Endometrial microvascular endothelial cells (primary cell): ENCODE results near the gene STAT1. TPM values are rescaled to one million over a fixed set of nuclear protein-coding genes. Genes with fewer than 3 reads are reported as not detected.

Experiments used
- in situ Hi-C: cut with HindIII; loops from 2 replicates; pipeline ENCODE4 v1.10.0; 2017; ENCODE audit warnings: low sequenced_read_pairs, low pct_unique_long_range_greater_than_20kb; ENCODE audit errors: inconsistent ontology term
- total RNA-seq: library from RNA; depleted of rRNA; stranded (reverse); fragments of >200 nt; gene quantifications from one replicate; pipeline ENCODE4 v1.2.3, GENCODE V29; 2015; ENCODE audit errors: inconsistent ontology term

The STAT1 gene
- total RNA-seq, 1 donor from 2014 or later = 65.8 TPM

DNA sequence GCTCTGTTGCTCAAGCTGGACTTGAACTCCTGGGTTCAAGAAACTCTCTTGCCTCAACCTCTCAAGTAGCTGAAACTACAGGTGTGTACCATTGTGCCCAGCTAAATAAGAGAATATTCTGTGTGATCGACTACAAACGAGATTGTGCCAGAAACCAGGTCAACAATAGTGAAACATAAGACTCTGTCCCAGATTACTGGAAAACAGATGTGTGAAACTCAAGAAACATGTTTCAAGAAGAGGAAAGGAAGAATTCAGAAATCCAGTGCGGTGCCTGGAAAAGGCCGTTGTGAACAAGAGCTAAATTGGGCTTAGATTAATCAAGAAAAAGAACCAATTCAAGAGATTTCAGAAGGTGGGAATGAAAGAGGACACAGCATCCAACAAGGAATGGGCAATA lies 23.4 kb upstream of the STAT1 start:
- in situ Hi-C loops = loop anchor here (25.0 kb wide), 1 partner anchor 475 kb away; no protein-coding TSS in a partner anchor

DNA sequence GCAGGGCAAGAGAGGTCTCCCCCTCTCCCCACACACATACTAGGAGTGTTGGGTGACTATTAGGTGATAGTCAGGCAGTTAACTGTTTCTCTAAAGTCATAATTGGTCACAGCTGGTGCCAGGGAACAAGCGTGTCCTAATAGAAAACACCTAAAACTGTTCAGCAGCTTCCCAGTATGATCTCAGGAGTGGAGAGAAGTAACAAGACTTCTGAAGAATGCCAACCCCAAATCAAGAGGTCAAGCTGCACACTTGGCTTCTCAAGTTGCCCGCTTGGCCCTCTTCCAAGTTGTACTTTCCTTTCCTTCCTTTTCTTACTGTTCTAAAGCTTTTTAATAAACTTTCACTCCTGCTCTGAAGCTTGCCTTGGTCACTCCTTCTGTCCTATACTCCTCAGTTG lies 22.4 kb upstream of the STAT1 start:
- in situ Hi-C loops = loop anchor here (25.0 kb wide), 1 partner anchor 476 kb away; no protein-coding TSS in a partner anchor

GRCh38 chr2:191032588-191033429 lies 18.8 kb upstream of the STAT1 start:
- in situ Hi-C loops = loop anchor here (25.0 kb wide), 1 partner anchor 479 kb away; no protein-coding TSS in a partner anchor

DNA sequence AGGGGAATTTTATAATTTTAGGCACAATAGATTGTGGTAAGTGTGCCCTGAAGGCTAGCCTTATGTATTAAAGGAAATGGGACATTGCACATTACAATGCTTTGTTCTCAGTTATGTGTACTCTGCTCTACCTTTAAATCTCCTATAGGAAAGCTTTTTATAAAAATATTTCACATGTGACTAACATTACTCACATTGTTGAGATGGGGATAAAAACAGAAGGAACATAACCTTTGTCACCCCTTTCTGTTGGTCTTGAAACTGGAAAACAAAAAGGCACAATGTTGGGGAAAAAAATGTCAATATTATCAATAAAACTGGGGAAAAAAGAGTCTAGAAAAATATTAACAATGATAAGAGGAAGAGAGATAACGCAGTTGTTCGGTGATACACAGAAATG lies 17.3 kb upstream of the STAT1 start:
- in situ Hi-C loops = loop anchor here (25.0 kb wide), 1 partner anchor 481 kb away; no protein-coding TSS in a partner anchor

GRCh38 chr2:191030521-191031154 lies 16.7 kb upstream of the STAT1 start:
- in situ Hi-C loops = loop anchor here (25.0 kb wide), 1 partner anchor 482 kb away; no protein-coding TSS in a partner anchor

DNA sequence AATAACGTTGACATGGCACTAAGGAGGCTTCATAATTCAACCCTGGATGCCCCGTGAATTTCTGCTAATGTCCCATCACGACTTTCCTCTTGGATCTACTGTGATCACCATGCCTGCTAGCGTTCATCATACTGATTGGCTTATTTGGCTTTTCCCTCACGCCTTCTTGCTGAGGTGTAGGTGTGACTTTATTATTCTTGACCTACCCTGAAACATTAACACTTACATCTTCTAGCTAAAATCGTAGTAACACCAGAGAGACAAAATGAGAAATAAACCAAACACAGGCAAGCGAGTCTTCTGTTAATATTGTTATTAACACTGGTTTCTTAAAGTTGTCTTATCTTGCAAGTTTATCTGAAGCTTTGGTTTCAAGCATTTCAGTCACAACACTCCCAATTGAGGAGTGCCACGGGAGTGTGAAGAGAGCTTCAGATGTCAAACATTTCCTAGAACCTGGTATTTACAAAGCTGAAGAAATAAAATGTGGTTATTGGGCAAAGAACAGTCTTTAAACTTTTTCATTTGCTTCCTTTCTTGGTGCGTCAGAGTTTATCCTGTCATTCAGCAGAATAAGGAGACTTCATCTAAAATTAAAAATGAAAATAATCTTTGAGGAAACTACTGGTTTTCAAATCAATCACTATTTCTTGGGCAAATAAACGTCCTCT lies 15.4 kb upstream of the STAT1 start:
- in situ Hi-C loops = loop anchor here (25.0 kb wide), 1 partner anchor 483 kb away; no protein-coding TSS in a partner anchor

DNA sequence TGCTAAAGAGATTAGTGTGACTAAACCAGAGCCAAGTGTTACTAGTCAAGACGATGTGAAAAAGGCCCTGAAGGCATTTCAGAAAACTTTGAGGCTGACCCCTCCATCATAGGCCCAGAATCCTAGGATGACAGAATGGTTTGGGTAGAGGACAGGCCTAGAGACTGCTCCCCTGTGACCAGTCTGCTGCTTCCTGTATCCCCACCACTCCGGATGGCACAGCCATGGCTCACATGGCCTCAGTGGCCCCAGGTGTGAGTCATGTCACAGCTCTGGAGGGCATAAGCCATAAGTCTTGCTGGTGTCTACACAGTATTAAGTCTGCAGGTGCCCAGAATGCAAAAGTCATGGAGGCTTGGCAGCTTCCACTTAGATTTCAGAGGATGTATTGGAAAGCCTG lies 12.4 kb upstream of the STAT1 start:
- in situ Hi-C loops = loop anchor here (25.0 kb wide), 1 partner anchor 486 kb away; no protein-coding TSS in a partner anchor

GRCh38 chr2:191025135-191025534 lies 11.2 kb upstream of the STAT1 start:
- in situ Hi-C loops = loop anchor here (25.0 kb wide), 1 partner anchor 487 kb away; no protein-coding TSS in a partner anchor

- in situ Hi-C loops = no loop called here
These were observed 9.3 kb upstream of the STAT1 start for GRCh38 chr2:191023235-191023679.

GRCh38 chr2:191020742-191021381 lies 6.9 kb upstream of the STAT1 start:
- in situ Hi-C loops = no loop called here

DNA sequence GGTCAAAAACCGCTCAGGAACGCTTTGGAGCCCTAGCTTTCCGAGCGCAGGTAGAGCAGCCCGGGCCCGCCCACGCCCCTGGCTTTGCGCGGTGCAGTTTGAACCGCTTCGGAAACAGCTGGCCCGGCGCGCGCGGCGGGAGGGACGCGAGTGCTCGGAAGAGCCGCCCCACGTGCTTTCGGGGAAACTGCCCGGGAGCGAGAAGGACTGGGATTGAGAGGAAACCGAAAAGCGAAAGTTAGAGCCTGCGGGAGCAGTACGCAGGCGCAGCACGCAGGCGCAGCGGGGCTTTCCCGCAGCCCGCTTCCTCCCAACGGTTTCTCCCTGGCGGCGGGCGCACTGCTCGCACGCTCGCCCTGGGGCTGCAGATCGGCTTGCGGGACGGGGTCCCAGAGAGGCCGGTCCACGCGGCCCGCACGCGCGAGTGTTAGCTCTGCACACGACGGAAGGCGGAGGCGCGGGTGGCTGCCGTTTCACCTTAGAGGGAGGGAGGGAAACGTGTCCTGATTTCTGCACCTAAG lies 6.3 kb upstream of the STAT1 start:
- in situ Hi-C loops = no loop called here

DNA sequence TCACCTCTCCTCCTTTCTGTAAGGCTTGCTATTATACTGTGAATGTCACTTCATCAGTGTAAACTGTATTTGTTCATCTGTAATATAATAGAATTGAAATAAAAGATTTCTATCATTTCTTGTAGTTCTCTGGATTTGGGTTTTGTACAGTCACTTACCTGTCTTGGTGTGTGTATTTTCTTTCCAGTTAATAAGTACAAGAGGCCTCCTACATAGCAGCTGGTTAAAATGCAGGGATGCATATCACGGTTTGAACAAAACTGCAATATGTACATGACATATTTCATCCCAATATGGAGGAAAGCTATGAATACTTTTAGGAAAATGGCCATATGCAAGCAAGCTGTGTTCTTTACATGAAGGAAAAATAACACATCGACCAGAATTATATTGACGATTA lies 5.4 kb upstream of the STAT1 start:
- in situ Hi-C loops = no loop called here

- in situ Hi-C loops = no loop called here
These were observed 4.7 kb upstream of the STAT1 start for GRCh38 chr2:191018643-191019119.

DNA sequence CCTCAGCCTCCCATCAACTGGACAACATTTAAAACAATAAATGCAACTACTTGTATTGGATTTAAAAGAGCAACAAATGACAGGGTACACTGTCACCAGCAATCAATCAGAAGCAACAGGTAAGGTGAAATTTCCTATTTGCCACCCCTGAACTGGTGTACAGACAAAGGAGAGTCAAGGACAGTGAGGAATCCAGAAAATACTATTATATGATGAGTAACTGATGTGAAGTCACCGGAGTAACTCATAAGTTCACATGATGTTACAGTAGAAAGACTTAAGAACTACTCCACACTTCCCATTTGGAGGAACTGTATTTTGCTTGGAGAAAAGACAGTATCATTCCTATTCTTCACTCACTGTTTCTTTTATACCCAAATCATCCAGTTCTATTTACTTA lies 4.1 kb upstream of the STAT1 start:
- in situ Hi-C loops = no loop called here

DNA sequence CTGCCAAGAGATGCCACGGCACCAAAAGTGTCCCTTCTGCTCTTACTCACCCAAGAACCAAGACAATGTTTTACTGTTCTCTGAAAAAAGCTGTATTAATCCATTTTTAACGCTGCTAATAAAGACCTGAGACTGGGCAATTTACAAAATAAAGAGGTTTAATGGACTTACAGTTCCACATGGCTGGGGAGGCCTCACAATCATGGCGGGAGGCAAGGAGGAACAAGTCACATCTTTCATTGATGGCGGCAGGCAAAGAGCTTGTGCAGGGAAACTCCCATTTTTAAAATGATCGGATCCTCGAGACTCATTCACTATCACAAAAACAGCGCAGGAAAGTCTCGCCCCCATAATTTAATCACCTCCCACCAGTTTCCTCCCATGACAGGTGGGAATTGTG lies 1.9 kb upstream of the STAT1 start:
- in situ Hi-C loops = no loop called here

DNA sequence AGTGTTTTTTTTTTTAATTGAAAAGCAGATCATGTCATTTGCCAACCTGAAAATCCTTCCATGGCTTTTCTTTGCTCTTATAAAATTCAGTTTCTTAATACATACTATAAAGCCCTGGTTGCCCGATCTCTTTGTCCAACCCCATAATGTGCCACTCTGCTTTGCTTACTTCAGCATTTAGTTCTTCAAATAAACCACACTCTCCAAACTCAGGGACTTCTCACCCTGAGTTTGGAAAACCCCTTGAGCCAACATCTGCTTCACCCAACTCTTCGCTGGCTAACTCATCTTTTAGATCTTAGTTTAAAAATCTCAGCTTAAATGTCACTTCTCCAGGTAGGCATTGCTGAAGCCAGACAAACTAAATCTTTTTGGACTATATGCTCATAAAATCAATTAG lies 1.3 kb upstream of the STAT1 start:
- in situ Hi-C loops = no loop called here

DNA sequence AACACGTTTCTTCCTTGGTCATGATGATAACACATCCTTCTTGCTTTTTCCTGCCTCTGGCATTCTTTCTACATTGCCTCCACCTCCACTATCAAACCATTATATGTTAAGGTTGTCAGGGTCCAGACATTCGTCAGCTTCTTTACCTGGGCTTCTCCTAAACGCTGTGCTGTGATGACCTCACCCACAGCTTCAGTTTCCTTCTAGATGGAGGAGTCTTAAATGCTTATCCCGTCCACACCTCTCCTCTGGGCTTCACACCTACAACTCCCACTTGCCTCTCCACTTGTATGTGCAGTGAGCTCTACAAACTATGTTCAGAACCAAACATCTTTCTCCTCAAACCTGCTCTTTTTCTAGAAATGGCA lies 666 bp upstream of the STAT1 start:
- in situ Hi-C loops = no loop called here

- in situ Hi-C loops = no loop called here
These were observed 364 bp downstream of the STAT1 start for GRCh38 chr2:191013682-191013931.
